Muscle layer of colon (tissue), 2 donors: ENCODE measurements around the gene KIF11.
A peak's percentile ranks its signal among the peaks of the same experiment; 100 is the strongest.
"Not testable (repeated sequence)": the region's sequence is repeated elsewhere in the genome, so short reads cannot be mapped to it uniquely, and the experiment has no call there.

Experiments used
- H3K27ac ChIP-seq: one replicate; pipeline ENCODE4 v1.7.0; 2013; ENCODE audit warnings: low read depth, mild to moderate bottlenecking, low read length, moderate library complexity
- H3K27me3 ChIP-seq, 2 donors: one replicate each; pipeline ENCODE4 v1.7.0; 2013; ENCODE audit warnings: low read length in 2 of 2, mild to moderate bottlenecking in 2 of 2; ENCODE audit not compliant: insufficient read depth in 2 of 2, control insufficient read depth in 1 of 2
- H3K36me3 ChIP-seq: one replicate; pipeline ENCODE4 v1.7.0; 2013; ENCODE audit warnings: mild to moderate bottlenecking, low read length; ENCODE audit not compliant: insufficient read depth
- H3K4me1 ChIP-seq: one replicate; pipeline ENCODE4 v1.7.0; 2013; ENCODE audit warnings: mild to moderate bottlenecking, low read length; ENCODE audit not compliant: insufficient read depth
- H3K4me3 ChIP-seq, 2 donors: one replicate each; pipeline ENCODE4 v1.7.0; 2013; ENCODE audit warnings: low read length in 2 of 2, low read depth in 1 of 2, mild to moderate bottlenecking in 1 of 2, moderate library complexity in 1 of 2
- H3K9ac ChIP-seq: one replicate; pipeline ENCODE4 v1.7.0; 2013; ENCODE audit warnings: low read length
- H3K9me3 ChIP-seq: one replicate; pipeline ENCODE4 v1.7.0; 2013; ENCODE audit warnings: mild to moderate bottlenecking, low read length
- donor health status: abdominal sarcoma.
- donor health status: Adenocarcinoma of cecum.

Gene KIF11

DNA sequence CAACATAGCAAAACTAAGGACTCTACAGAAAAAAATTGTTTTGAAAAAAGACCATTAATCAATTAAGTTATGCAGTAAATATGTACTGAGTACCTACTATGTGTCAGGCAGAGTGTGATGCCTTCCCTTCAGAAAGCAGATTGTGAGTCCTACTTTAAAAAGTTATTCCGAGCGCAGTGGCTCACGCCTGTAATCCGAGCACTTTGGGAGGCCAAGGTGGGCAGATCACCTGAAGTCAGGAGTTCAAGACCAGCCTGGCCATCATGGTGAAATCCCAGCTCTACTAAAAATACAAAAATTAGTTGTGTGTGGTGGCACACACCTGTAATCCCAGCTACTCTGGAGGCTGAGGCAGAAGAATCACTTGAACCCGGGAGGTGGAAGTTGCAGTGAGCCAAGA is 23.3 kb upstream of the KIF11 start:
- H3K9ac ChIP-seq, H3K4me3 ChIP-seq, H3K27me3 ChIP-seq, H3K27ac ChIP-seq, H3K9me3 ChIP-seq, H3K36me3 ChIP-seq: not testable (repeated sequence)
- H3K4me1 ChIP-seq, result peaks cover 18% of the 10 kb centered on the region

DNA sequence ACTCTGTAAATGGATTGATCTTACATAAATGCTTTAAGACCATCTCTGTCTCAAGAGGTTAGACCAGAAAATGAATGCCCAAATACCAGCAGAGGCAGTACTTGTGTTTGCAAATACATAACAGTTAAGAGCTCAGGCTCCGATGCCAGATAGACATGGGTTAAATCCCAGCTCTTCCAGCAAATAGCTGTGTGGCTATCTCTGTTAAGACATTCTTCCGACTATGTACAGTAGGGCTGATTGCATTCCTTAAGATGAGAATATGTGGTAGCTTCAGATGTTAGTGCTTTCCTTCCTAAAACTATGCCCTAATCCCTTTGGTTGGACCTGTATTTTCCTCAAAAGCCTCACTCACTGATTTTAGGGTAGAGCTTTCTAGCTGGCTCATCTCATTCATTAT is 21.3 kb upstream of the KIF11 start:
- H3K36me3 ChIP-seq, result no peaks in the 10 kb centered on the region
- H3K9me3 ChIP-seq, result no peaks in the 10 kb centered on the region
- no peak overlapping the region for H3K4me3 ChIP-seq
- no peak overlapping the region for H3K27ac ChIP-seq
- no peaks in the 10 kb centered on the region for H3K27me3 ChIP-seq
- peaks cover 23% of the 10 kb centered on the region for H3K4me1 ChIP-seq
- no peak overlapping the region for H3K9ac ChIP-seq

DNA sequence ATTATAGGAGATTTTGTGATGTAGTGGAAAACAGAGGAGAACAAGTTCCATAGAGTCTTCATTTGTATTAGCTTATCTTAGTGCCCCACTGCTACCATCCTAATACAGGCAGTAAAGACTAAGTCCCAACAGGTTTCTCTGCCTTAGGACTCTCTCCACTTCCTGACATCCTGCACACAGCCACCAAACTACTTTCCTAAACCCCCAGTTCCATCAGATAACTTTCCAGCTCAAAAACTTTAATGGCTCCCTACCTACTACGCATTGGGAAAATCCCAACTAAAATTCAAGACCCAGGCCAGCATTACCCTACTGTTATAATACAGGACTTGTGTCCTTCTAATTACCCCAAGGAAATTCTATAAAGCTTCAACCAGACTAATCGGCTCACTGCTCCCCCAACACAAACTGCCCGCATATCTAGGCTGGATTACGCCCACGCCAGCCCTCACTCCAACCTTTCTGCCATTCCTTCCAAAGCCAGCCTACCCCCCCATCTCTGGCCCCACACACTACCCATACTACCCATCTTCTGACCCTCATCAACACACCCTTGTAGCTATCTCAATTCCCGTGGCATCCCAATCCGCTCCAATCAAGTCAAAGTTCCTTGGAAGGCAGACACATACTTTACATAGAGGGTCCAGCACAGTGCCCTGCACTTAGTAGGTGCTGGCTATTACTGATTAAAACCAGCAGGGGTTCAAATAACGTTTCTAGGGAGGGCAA is 20.4 kb upstream of the KIF11 start:
- Histone ChIP-seq H3K4me1 (peaks cover 23% of the 10 kb centered on the region), H3K27me3 (no peaks in the 10 kb centered on the region), H3K9ac (peak overlapping the region; percentile 40), H3K27ac (no peak overlapping the region), H3K36me3 (no peaks in the 10 kb centered on the region), H3K9me3 (no peaks in the 10 kb centered on the region), H3K4me3 (peak overlapping the region; percentile 90 to 94)

DNA sequence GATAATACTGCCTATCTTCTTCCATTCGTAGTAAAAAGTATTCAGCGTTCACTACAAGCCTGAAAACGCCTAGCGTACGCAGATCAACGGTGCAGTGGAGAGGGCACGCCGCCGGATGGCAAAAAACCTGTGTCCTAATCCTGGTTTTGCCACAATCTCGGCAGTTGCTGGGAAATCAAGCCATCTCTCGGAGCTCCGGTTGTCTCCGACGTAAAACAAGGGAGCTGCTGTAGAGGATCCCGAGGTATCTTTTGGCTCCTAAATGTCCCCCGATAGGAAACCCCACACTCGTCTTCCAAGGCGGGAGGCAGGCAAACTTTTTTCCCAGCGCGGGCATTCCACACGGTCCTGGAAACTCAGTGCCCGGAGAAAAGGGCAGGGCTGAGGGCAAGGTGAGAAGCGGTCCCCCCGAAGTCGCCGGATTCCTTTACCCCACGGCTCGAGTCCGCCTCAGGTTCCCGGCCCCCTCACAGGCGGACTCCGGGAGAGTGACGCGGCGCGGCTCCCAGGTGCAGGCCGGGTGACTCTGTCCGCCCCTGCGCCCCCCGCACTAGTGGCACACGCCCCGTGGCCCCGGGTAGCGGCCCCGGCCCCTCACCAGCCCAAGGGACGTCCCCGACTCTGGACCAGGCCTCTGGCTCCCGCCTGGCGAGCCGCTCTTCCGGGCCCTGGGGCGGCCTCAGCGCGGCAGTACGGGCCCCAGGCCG is 19.7 kb upstream of the KIF11 start:
- H3K4me1 ChIP-seq, result peaks cover 23% of the 10 kb centered on the region
- H3K9me3 ChIP-seq, result no peaks in the 10 kb centered on the region
- no peaks in the 10 kb centered on the region for H3K27me3 ChIP-seq
- H3K9ac ChIP-seq, result peak overlapping the region; percentile 40
- H3K27ac ChIP-seq, result peak overlapping the region; percentile 94
- H3K4me3 ChIP-seq, result peak overlapping the region; percentile 90 to 94
- no peaks in the 10 kb centered on the region for H3K36me3 ChIP-seq

DNA sequence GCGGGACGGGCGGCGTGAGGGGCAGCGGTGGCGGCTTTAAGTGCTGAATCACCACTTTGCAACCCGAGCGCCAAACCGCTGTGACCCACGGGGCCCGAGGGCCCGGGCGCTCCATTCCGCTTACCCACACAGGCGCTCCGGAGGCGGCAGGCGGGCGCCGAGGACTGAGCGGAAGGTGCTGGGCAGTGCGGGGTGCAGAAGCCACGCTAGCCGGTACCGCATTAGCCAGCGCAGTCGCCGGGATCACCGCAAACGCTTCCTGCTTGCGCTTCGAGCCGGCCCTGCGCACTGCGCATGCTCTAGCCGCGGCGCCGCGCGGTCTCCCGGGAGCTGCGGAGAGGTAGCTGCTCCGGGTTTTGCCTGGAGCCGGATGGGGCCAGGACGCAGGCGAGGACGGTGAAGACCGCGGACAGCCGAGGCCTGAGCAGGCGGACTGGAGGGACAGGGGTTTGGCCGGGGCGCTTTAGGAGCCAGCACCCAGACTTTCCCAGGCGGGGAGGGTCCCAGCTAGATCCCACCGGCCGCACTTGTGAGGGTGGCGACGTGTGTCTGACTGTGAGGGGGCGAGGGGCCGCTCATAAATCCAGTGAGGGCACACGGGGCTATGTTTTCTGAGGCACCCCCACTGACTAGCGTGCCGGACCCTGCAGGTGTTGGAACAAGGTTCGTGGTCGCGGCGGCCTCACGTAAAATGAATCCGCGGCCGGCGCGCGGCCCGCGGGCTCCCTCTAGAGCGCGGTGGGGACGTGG is 19.0 kb upstream of the KIF11 start, which contains the start of gene IDE:
Gene IDE (minus strand): TSS at position 296 of the 750 bp plus-strand sequence. CDS start 74 bp downstream, at position 222.
- H3K4me1 ChIP-seq, result peaks cover 23% of the 10 kb centered on the region
- H3K27me3 ChIP-seq, result no peaks in the 10 kb centered on the region

DNA sequence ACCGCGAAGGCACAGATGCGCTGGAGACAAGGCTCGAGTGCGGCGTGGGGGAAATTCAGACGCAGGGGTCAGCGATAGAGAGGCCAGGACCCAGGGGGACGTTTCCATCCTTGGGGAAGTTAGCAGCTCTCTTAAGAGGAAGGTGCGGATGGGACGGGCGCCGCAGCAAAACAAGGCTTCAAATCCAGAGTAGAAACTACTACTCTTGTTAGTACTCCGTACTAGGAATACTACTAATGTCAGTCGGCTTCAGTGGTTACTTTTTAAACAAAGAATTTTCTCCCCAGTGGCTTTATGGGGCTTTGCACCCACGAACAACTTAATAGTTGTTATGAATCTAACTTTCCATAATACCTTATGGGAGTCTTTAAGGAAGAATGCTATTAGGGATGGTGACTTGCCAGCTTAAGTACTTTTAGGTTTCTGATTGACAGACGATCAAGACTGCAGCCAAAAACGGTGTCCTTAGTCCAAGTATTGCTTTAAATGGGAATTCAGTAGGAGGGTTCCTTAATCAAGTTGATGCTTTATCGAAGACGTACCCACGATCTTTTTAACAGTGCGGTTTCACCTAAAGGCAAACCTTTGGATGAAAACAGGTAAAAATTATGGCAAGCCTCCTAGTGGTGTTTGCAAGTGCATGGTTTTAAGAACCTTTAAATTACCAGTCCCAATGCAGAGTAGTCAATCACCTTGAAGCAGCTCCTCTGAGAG is 18.2 kb upstream of the KIF11 start:
- Histone ChIP-seq H3K4me3 (peak overlapping the region; percentile 90 to 94), H3K27ac (peak overlapping the region; percentile 94), H3K9ac (peak overlapping the region; percentile 40), H3K27me3 (no peaks in the 10 kb centered on the region), H3K9me3 (no peaks in the 10 kb centered on the region), H3K4me1 (peaks cover 23% of the 10 kb centered on the region), H3K36me3 (no peaks in the 10 kb centered on the region)

More for the DNA sequence above, 19.0 kb upstream of the KIF11 start, which contains the start of gene IDE:
- H3K36me3 ChIP-seq, result no peaks in the 10 kb centered on the region
- peak within 1 kb of the TSS; percentile 90 to 94 for H3K4me3 ChIP-seq
- H3K27ac ChIP-seq, result peak within 1 kb of the TSS; percentile 94
- H3K9ac ChIP-seq, result peak within 1 kb of the TSS; percentile 40
- no peaks in the 10 kb centered on the region for H3K9me3 ChIP-seq

DNA sequence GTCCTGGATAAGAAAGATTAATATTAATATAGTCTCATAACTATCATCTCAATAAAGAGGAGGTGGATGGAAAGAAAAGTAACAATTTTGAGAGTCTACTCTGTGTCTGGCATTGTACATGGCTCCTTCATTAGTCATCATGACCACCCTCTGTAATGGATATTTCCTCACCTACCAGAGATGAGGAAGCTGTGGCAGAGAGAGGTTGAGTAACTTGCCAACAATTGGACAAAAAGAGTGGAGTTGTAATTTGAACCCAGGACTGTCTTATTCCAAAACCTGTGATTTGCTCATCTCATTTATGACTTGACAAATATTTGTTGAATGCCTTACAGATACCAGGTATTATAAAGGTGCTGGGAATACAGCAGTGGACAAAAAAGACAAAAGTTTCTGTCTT is 17.0 kb upstream of the KIF11 start:
- Histone ChIP-seq H3K27ac (no peak overlapping the region), H3K4me1 (peaks cover 23% of the 10 kb centered on the region), H3K4me3 (no peak overlapping the region), H3K27me3 (no peaks in the 10 kb centered on the region), H3K9me3 (no peaks in the 10 kb centered on the region), H3K9ac (no peak overlapping the region), H3K36me3 (no peaks in the 10 kb centered on the region)

DNA sequence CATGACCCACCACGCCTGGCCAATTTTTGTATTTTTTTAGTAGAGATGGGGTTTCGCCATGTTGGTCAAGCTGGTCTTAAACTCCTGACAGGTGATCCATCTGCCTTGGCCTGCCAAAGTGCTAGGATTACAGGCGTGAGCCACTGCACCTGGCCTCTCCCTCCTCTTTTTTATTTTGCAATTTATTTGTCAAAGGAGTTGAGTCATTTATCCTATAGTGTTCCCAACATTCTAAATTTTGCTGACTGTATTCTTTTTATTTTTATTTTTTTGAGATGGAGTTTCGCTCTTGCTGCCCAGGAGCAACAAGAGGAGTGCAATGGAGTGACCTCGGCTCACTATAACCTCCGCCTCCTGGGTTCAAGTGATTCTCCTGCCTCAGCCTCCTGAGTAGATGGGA is 10.6 kb upstream of the KIF11 start:
- not testable (repeated sequence) for H3K36me3 ChIP-seq, H3K9ac ChIP-seq, H3K9me3 ChIP-seq, H3K4me1 ChIP-seq, H3K27me3 ChIP-seq, H3K27ac ChIP-seq, H3K4me3 ChIP-seq

DNA sequence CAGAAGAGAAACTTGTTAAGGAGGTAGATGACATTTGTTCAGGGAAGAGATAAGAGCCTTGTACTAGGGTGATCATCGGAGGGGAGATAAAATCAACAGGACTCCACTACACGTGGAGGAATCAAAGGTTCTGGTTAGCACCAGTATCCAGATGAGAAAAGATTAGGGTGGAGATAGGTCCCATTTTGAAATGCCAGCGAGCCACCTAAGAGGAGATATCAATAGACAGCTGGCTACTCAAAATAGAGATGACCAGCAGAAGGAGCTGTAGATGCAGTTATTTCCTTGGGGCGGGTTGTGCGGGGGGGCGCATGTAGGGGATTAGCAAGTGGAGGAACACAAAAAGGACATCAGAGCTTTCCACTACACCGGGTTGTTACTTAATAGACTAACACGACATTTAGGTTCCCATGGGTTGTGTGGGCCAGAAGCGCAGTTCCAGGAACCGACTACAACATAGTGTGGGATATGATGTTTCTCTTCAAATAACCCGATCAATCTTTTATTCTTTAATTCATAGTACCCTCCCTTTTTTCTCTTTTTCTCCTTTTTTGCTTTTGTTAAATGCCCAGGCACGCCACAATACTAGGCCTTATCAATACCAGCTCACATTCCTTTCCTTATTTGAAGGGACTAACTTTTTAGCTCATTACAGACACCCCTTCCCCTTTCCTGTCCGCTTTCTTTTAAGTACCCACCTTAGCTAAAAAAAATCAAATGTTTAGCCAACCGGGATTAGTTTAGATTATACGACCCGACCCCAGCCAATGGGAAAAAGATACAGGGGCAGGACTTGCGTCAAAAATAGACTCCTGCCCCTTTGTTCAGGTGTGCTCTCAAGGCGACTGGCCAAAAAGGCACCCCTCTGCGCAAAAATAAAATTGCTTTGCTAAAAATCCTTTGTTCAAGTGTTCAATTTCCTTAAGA is 2.0 kb upstream of the KIF11 start:
- Histone ChIP-seq H3K9ac (peak overlapping the region; percentile 84), H3K27me3 (no peaks in the 10 kb centered on the region)

DNA sequence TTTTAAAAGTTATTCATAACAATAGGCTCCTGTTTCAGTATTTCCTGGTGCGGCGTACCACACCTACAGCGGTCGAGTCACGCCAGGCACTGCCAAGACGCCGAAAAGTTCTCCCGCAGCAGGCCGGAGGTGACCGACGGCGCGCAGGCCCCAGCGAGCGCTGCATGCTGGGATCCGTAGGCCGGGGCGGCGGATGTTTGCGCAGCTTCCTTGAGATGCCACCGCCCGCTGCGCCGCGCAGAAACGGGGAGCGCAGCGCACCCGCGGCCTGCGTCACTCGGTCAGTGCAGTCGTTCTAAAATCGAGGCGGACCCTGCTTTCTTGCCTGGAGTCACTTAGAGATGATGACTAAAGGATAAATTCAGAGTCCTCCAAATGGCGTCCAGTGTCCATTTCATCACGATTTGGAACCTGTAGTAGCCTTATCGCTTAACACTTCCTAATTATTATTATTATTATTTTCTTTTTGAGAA is 1.3 kb upstream of the KIF11 start:
- H3K27ac ChIP-seq, result peak overlapping the region; percentile 97
- H3K36me3 ChIP-seq, result no peaks in the 10 kb centered on the region
- H3K4me3 ChIP-seq, result peak overlapping the region; percentile 61 to 69
- no peaks in the 10 kb centered on the region for H3K27me3 ChIP-seq
- no peaks in the 10 kb centered on the region for H3K9me3 ChIP-seq
- peaks cover 5% of the 10 kb centered on the region for H3K4me1 ChIP-seq
- peak overlapping the region; percentile 84 for H3K9ac ChIP-seq

More for the DNA sequence above, 2.0 kb upstream of the KIF11 start:
- Histone ChIP-seq H3K4me3 (peak overlapping the region; percentile 47 to 61), H3K27ac (peak overlapping the region; percentile 63), H3K36me3 (no peaks in the 10 kb centered on the region), H3K9me3 (no peaks in the 10 kb centered on the region), H3K4me1 (peaks cover 5% of the 10 kb centered on the region)
